HUES64 (cell line): Measurements from ENCODE around the gene SRSF8.

Source experiments
- H3K27ac ChIP-seq: 2 replicates; pipeline ENCODE4 v1.7.0; 2013; ENCODE audit warnings: low read depth, low read length, inconsistent platforms
- H3K27me3 ChIP-seq: 2 replicates; pipeline ENCODE4 v1.6.1; 2013; ENCODE audit warnings: mild to moderate bottlenecking, low read length; ENCODE audit not compliant: insufficient read depth
- H3K36me3 ChIP-seq: 2 replicates; pipeline ENCODE4 v1.6.1; 2013; ENCODE audit warnings: mild to moderate bottlenecking, low read length; ENCODE audit not compliant: insufficient read depth
- H3K4me1 ChIP-seq: 2 replicates; pipeline ENCODE4 v1.6.1; 2013; ENCODE audit warnings: mild to moderate bottlenecking, low read length, moderate library complexity; ENCODE audit not compliant: insufficient read depth
- H3K4me3 ChIP-seq: 2 replicates; pipeline ENCODE4 v1.5.1; 2013; ENCODE audit warnings: mild to moderate bottlenecking, low read length, moderate library complexity
- H3K9ac ChIP-seq: 2 replicates; pipeline ENCODE4 v1.6.1; 2013; ENCODE audit warnings: mild to moderate bottlenecking, low read depth, low read length
- H3K9me3 ChIP-seq: 2 replicates; pipeline ENCODE4 v1.6.1; 2013; ENCODE audit warnings: low read depth, low read length; ENCODE audit not compliant: insufficient read depth
- WGBS: fragments of 150-250, 120-280 bp; methylation state at CpG from one replicate; pipeline ENCODE4 v1.1.7; 2013; ENCODE audit warnings: missing lambda C conversion rate; 5-methylcytosine and 5-hydroxymethylcytosine counted together

The SRSF8 gene

GRCh38 chr11:95085117-95085816, 18.5 kb downstream of the SRSF8 start:
- no peaks in the 10 kb centered on the region for H3K36me3 ChIP-seq
- WGBS: 94% methylated on average over 3 of the region's 3 CpGs
- H3K27me3 ChIP-seq: peaks cover 24% of the 10 kb centered on the region
- H3K9me3 ChIP-seq: no peaks in the 10 kb centered on the region
- no peak overlapping the region for H3K9ac ChIP-seq
- no peak overlapping the region for H3K4me3 ChIP-seq
- 0 out of 2 replicates have a peak, but pooled peaks cover 9% of the 10 kb centered on the region for H3K4me1 ChIP-seq
- no peak overlapping the region for H3K27ac ChIP-seq

GRCh38 chr11:95086151-95086550, 19.4 kb downstream of the SRSF8 start:
- peaks cover 13% of the 10 kb centered on the region; the same call in 1 of the 2 replicates for H3K4me1 ChIP-seq
- H3K4me3 ChIP-seq: no peak overlapping the region
- no peak overlapping the region for H3K9ac ChIP-seq
- peaks cover 32% of the 10 kb centered on the region for H3K27me3 ChIP-seq
- no peaks in the 10 kb centered on the region for H3K9me3 ChIP-seq
- 84% methylated on average over 2 of the region's 2 CpGs for WGBS
- H3K27ac ChIP-seq: no peak overlapping the region
- no peaks in the 10 kb centered on the region for H3K36me3 ChIP-seq

DNA sequence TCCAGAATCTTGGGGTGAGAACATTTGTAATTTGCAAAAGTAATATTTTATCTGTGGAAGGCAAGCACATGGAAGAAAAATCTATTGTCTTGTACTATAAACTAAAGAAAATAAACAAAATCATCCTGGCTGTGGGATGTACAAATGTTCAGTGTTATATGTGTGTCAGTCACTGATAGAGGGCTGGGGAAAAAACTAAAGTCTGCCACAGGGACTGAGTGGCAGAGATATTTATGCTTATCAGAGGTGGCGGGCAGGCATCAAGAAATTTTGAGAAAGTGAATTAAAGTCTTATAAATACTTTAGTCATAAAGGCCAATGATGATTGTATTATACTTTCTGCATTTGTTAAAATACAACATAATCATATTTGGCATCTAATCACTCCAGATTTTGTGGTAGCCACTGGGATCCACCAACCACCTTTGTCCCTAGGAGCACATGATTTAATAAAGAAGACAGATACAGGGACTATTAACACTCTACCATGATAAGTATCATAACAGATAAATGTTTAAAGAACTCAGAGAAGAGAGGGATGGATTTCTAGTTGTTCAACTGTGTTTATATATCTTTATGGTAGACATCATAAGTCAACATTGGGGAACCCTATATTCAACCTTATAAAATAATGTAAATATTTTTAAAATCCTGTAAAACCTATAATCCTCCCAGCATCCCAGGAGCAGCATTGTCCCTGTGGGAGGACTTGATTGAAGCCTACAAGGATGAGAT, 20.3 kb downstream of the SRSF8 start:
- H3K4me1 ChIP-seq: peaks cover 13% of the 10 kb centered on the region; the same call in 1 of the 2 replicates

GRCh38 chr11:95088946-95089619, 22.4 kb downstream of the SRSF8 start:
- H3K27ac ChIP-seq: no peak overlapping the region
- H3K9me3 ChIP-seq: no peaks in the 10 kb centered on the region
- H3K4me1 ChIP-seq: peaks cover 22% of the 10 kb centered on the region; the same call in 1 of the 2 replicates
- peak overlapping the region; percentile 54 for H3K9ac ChIP-seq
- H3K4me3 ChIP-seq: peak overlapping the region; percentile 91
- no peaks in the 10 kb centered on the region for H3K36me3 ChIP-seq
- H3K27me3 ChIP-seq: peaks cover 46% of the 10 kb centered on the region
- WGBS: 22% methylated on average over 27 of the region's 27 CpGs

More for the DNA sequence above, 20.3 kb downstream of the SRSF8 start:
- H3K4me3 ChIP-seq: no peak overlapping the region
- H3K9ac ChIP-seq: no peak overlapping the region
- no peaks in the 10 kb centered on the region for H3K9me3 ChIP-seq
- 100% methylated on average over 1 of the region's 1 CpG for WGBS
- H3K36me3 ChIP-seq: no peaks in the 10 kb centered on the region
- peaks cover 41% of the 10 kb centered on the region for H3K27me3 ChIP-seq
- no peak overlapping the region for H3K27ac ChIP-seq

- WGBS: under 1% methylated on average over 106 of the region's 106 CpGs
- Histone ChIP-seq H3K36me3 (no peaks in the 10 kb centered on the region), H3K9me3 (no peaks in the 10 kb centered on the region), H3K27me3 (peaks cover 46% of the 10 kb centered on the region), H3K9ac (peak within 1 kb of the TSS; percentile 56), H3K4me1 (peaks cover 17% of the 10 kb centered on the region; the same call in 1 of the 2 replicates), H3K4me3 (peak within 1 kb of the TSS; percentile 91), H3K27ac (no peak within 1 kb of the TSS)
Measured at GRCh38 chr11:95089620-95090542, 23.2 kb downstream of the SRSF8 start, which contains the start of gene ENDOD1. Gene ENDOD1, plus strand, starts transcription at chr11:95089846. Its CDS starts 82 bp downstream, at chr11:95089928.

GRCh38 chr11:95091663-95092180, 25.0 kb downstream of the SRSF8 start:
- Histone ChIP-seq H3K9ac (no peak overlapping the region), H3K4me1 (peaks cover 17% of the 10 kb centered on the region; the same call in 1 of the 2 replicates), H3K4me3 (no peak overlapping the region), H3K27me3 (peaks cover 42% of the 10 kb centered on the region), H3K27ac (no peak overlapping the region), H3K9me3 (no peaks in the 10 kb centered on the region), H3K36me3 (no peaks in the 10 kb centered on the region)

DNA sequence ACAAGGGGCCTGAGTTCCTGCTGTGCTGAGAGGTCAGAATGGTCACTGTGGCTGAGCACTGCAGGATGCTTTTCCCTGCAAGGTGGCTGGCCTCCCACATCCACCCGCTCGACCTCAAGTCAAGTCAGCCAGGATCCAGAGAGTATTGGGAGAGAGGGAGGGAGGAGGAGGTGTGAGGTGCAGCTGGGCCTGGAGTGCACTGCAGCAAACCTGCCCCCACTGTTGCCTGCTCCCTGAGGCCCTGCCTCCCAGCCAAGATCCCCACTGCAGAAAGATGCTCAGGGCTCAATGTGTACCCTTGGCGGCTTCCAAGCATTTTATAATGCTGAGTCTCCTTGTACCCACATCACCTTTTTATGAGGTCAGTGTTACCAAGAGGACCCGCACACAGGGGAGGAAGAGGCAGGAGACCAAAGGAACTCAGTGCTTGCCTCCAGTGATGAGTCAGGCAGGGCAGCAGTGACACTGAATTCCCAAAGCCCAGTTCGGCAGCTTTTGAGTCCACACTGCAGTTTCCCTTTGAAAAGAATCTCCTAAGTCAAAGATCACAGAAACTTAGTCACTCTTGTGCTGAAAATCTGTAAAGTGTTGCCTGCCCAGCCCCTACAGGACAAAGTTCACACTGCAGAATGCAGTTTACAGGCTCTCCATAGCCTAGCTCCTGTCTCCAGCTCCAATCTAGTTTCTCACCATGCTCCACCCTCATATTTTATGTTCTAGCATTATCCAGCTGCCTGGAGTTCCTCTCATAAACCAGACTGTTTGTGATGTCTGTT, 26.0 kb downstream of the SRSF8 start:
- Histone ChIP-seq H3K9ac (no peak overlapping the region), H3K36me3 (no peaks in the 10 kb centered on the region), H3K27me3 (peaks cover 42% of the 10 kb centered on the region), H3K4me3 (no peak overlapping the region), H3K27ac (no peak overlapping the region), H3K4me1 (peaks cover 17% of the 10 kb centered on the region; the same call in 1 of the 2 replicates), H3K9me3 (no peaks in the 10 kb centered on the region)
- WGBS: 54% methylated on average over 5 of the region's 5 CpGs

DNA sequence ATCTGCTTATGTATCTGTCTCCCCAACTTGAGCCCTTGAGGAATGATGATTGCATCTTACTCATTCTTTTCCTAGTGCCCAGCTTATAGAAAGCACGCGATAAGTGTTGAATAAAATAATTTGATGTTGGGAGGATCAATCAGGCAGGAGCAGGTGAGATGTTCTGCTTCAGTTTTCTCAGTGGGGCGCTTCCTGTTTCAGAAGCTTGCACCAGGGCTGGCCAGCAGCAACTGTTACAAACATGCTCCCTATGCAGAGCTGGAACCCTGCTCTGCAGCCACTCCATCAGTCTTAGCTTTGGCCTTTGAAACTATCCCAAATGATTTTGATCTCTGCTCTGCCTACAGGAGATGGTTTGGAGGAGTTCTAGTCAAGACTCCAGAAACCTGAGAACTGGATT, 26.8 kb downstream of the SRSF8 start:
- H3K4me3 ChIP-seq: no peak overlapping the region
- H3K9me3 ChIP-seq: no peaks in the 10 kb centered on the region
- H3K9ac ChIP-seq: no peak overlapping the region
- 96% methylated on average over 3 of the region's 3 CpGs for WGBS
- no peaks in the 10 kb centered on the region for H3K36me3 ChIP-seq
- no peak overlapping the region for H3K27ac ChIP-seq
- peaks cover 17% of the 10 kb centered on the region; the same call in 1 of the 2 replicates for H3K4me1 ChIP-seq
- peaks cover 38% of the 10 kb centered on the region for H3K27me3 ChIP-seq

- 89% methylated on average over 3 of the region's 4 CpGs for WGBS
- Histone ChIP-seq H3K9me3 (no peaks in the 10 kb centered on the region), H3K4me3 (no peak overlapping the region), H3K4me1 (peaks cover 8% of the 10 kb centered on the region; the same call in 1 of the 2 replicates), H3K27me3 (peaks cover 15% of the 10 kb centered on the region), H3K36me3 (no peaks in the 10 kb centered on the region), H3K9ac (no peak overlapping the region), H3K27ac (no peak overlapping the region)
Measured at GRCh38 chr11:95095858-95096587, 29.3 kb downstream of the SRSF8 start.
